Measurements from ENCODE around the gene EIF4E2.

DNA sequence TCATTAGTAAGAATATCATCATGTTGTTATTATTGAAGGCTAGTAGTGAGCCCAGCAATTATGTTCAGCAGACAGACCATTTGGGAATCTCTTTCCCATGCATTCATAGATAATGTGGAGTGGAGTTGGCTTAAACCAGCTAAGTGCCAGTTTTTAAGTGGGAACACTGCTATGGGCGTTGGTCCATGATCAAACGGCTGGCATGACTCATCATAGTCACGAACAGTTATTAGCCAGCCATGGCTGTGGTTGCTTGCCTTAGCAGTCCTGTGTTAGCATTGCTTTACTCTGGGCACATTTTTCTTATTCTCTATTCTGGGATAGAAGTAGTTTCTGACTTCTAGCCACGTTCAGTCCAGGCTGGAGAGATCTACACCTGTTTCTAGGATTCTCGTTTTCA is 17.7 kb downstream of the EIF4E2 start:
- TF ChIP-seq, protein P1, sequence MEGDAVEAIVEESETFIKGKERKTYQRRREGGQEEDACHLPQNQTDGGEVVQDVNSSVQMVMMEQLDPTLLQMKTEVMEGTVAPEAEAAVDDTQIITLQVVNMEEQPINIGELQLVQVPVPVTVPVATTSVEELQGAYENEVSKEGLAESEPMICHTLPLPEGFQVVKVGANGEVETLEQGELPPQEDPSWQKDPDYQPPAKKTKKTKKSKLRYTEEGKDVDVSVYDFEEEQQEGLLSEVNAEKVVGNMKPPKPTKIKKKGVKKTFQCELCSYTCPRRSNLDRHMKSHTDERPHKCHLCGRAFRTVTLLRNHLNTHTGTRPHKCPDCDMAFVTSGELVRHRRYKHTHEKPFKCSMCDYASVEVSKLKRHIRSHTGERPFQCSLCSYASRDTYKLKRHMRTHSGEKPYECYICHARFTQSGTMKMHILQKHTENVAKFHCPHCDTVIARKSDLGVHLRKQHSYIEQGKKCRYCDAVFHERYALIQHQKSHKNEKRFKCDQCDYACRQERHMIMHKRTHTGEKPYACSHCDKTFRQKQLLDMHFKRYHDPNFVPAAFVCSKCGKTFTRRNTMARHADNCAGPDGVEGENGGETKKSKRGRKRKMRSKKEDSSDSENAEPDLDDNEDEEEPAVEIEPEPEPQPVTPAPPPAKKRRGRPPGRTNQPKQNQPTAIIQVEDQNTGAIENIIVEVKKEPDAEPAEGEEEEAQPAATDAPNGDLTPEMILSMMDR (conservative IDR thresholded peaks at IDR 0.05): no peak
- no peak for TF ChIP-seq EZH2 (IDR thresholded peaks at IDR 0.05; ENCODE audit: low read depth)

Measured in PC-9 (cell line).